Heart left ventricle (tissue), 13 donors: Measurements from ENCODE around the gene GPR25.

Experiments
- POLR2A ChIP-seq, 2 donors: fragments of 450-650 bp; IDR thresholded peaks; one replicate each; pipeline ENCODE4 v1.6.1; 2017; ENCODE audit warnings: antibody characterized with exemption in 2 of 2, mild to moderate bottlenecking in 2 of 2, moderate library complexity in 2 of 2
- TF ChIP-seq, protein P1 (sequence below), 12 donors: fragments of 200-600 bp; sonication (generic) in 4 of 12; IDR thresholded peaks; one replicate each; pipeline versions ENCODE4 v1.5.0 to v1.8.0; 2018 to 2022; ENCODE audit warnings: antibody characterized with exemption in 12 of 12, mild to moderate bottlenecking in 5 of 12
- donor health status: ischemic (EF 13 %, LVEDD 7.1; RV severe dilation, severe dysfunction).
- donor health status: DM: no; HTN: yes; CAD: no.
- donor health status: DM: no; HTN: no; CAD: no.
- donor health status: ischemic (EF 25% LVEDD 6.9; RV normal size, moderate dysfunction).
- donor health status: ischemic (EF 25% LVEDD 5.7; RV mildly dilated, moderate dysfunction).
- donor health status: ischemic (EF 35%, LVEDD 5.7; RV mildly dilated, moderate dysfunction).
- donor health status: nonischemic (EF 11% LVEDD 7.7; RV severe dilation, severe dysfunction).
- donor health status: DM: yes; HTN: yes; CAD: no.
- donor health status: PGD.
- donor health status: ischemic (EF 29% LVEDD 5.4; RV normal size, mild dysfunction).
- donor health status: nonischemic (EF 23%, LVEDD 6.1; RV moderate dilation, normal function).

- TF ChIP-seq, protein P1, sequence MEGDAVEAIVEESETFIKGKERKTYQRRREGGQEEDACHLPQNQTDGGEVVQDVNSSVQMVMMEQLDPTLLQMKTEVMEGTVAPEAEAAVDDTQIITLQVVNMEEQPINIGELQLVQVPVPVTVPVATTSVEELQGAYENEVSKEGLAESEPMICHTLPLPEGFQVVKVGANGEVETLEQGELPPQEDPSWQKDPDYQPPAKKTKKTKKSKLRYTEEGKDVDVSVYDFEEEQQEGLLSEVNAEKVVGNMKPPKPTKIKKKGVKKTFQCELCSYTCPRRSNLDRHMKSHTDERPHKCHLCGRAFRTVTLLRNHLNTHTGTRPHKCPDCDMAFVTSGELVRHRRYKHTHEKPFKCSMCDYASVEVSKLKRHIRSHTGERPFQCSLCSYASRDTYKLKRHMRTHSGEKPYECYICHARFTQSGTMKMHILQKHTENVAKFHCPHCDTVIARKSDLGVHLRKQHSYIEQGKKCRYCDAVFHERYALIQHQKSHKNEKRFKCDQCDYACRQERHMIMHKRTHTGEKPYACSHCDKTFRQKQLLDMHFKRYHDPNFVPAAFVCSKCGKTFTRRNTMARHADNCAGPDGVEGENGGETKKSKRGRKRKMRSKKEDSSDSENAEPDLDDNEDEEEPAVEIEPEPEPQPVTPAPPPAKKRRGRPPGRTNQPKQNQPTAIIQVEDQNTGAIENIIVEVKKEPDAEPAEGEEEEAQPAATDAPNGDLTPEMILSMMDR (IDR thresholded peaks at IDR 0.05): no peak
- no peak for TF ChIP-seq POLR2A (IDR thresholded peaks at IDR 0.05)
Measured at GRCh38 chr1:200874694-200875093, 1.9 kb downstream of the GPR25 start.
